Iris pigment epithelial cell (primary cell): ENCODE data around the gene AHR.
A peak's percentile ranks its signal among the peaks of the same experiment; 100 is the strongest.

Experiments
- DNase-seq: peaks from one replicate; pipeline ENCODE4 v3.0.0-alpha.2; 2011; ENCODE audit warnings: low read depth

AHR gene

GRCh38 chr7:17298102-17298839, at the start of gene AHR:
Gene AHR, plus strand, starts transcription at chr7:17298652. Its CDS starts 613 bp downstream, at chr7:17299265.
- peak; percentile 98 for DNase-seq

GRCh38 chr7:17253885-17254284, 44.6 kb upstream of the AHR start:
- DNase-seq = no peak

GRCh38 chr7:17255926-17256325, 42.5 kb upstream of the AHR start:
- DNase-seq = no peak

GRCh38 chr7:17256375-17256774, 42.1 kb upstream of the AHR start:
- DNase-seq = no peak

- DNase-seq = no peak
Measured at GRCh38 chr7:17266565-17266964, 31.9 kb upstream of the AHR start.

GRCh38 chr7:17269341-17270221, 28.9 kb upstream of the AHR start:
- no peak for DNase-seq

- DNase-seq = peak; percentile 74
Measured at GRCh38 chr7:17274551-17275245, 23.8 kb upstream of the AHR start.

GRCh38 chr7:17275749-17276671, 22.4 kb upstream of the AHR start:
- peak; percentile 97 for DNase-seq

GRCh38 chr7:17279061-17279460, 19.4 kb upstream of the AHR start:
- DNase-seq = no peak

GRCh38 chr7:17289074-17289645, 9.3 kb upstream of the AHR start:
- DNase-seq = peak; percentile 87

GRCh38 chr7:17292843-17293242, 5.6 kb upstream of the AHR start:
- DNase-seq = no peak

GRCh38 chr7:17293481-17293880, 5.0 kb upstream of the AHR start:
- DNase-seq = no peak

- no peak for DNase-seq
Measured at GRCh38 chr7:17297243-17297642, 1.2 kb upstream of the AHR start.

- DNase-seq = no peak
Measured at GRCh38 chr7:17298840-17299482, 509 bp downstream of the AHR start.

GRCh38 chr7:17299483-17299991, 1.1 kb downstream of the AHR start:
- peak; percentile 39 for DNase-seq

GRCh38 chr7:17300012-17300411, 1.6 kb downstream of the AHR start:
- no peak for DNase-seq

GRCh38 chr7:17300437-17300836, 2.0 kb downstream of the AHR start:
- DNase-seq = no peak

- peak; percentile 63 for DNase-seq
Measured at GRCh38 chr7:17301471-17302456, 3.3 kb downstream of the AHR start.

- no peak for DNase-seq
Measured at GRCh38 chr7:17302575-17303142, 4.2 kb downstream of the AHR start.
